CD14-positive monocyte (primary cell): ENCODE measurements around the gene AGXT2. TPM values are rescaled to one million over a fixed set of nuclear protein-coding genes. Genes with fewer than 3 reads are reported as not detected.

Experiments
- DNase-seq, 3 donors: peaks; one replicate each; pipeline ENCODE4 v3.0.0-alpha.2; 2011 to 2022
- H2AFZ ChIP-seq: 2 replicates; pipeline ENCODE4 v1.6.0; 2012; ENCODE audit warnings: mild to moderate bottlenecking, low read depth, low read length, inconsistent platforms; ENCODE audit not compliant: insufficient read depth, poor library complexity, severe bottlenecking
- H3K27ac ChIP-seq, 2 donors: 1 replicate in 1 of 2; 2 replicates in 1 of 2; pipeline ENCODE4 v1.5.1; 2012 to 2013; ENCODE audit warnings: low read length in 2 of 2, control low read depth in 1 of 2, inconsistent platforms in 1 of 2, low read depth in 1 of 2, mild to moderate bottlenecking in 1 of 2
- H3K27me3 ChIP-seq, 2 donors: one replicate each; pipeline versions ENCODE4 v1.6.0 to v1.6.1; 2011 to 2013; ENCODE audit warnings: low read length in 2 of 2; ENCODE audit not compliant: control insufficient read depth in 2 of 2, insufficient read depth in 2 of 2
- H3K36me3 ChIP-seq, 2 donors: replicated peaks in 1 of 2; 1 replicate in 1 of 2; 2 replicates in 1 of 2; pipeline versions ENCODE4 v1.5.1 to v1.6.1; 2012 to 2013; ENCODE audit warnings: low read length in 2 of 2, control low read depth in 1 of 2, inconsistent platforms in 1 of 2, mild to moderate bottlenecking in 1 of 2; ENCODE audit not compliant: insufficient read depth in 2 of 2, control insufficient read depth in 1 of 2
- H3K4me1 ChIP-seq, 2 donors: 1 replicate in 1 of 2; 2 replicates in 1 of 2; pipeline versions ENCODE4 v1.5.1 to v1.6.1; 2012 to 2013; ENCODE audit warnings: low read length in 2 of 2, control low read depth in 1 of 2, inconsistent platforms in 1 of 2, mild to moderate bottlenecking in 1 of 2, moderate library complexity in 1 of 2; ENCODE audit not compliant: insufficient read depth in 2 of 2, control insufficient read depth in 1 of 2
- H3K4me2 ChIP-seq: replicated peaks from 2 replicates; pipeline ENCODE3; 2012; ENCODE audit warnings: low read length, moderate library complexity, mild to moderate bottlenecking; ENCODE audit not compliant: poor library complexity, severe bottlenecking; ENCODE audit errors: extremely low read depth
- H3K4me3 ChIP-seq, 3 experiments: fragments of 200-600 bp in 1 of 3; sonication (generic) in 1 of 3; replicated peaks in 1 of 3; 1 replicate in 2 of 3; 2 replicates in 1 of 3; pipeline ENCODE4 v1.5.1; 2011 to 2013; ENCODE audit warnings: low read length in 3 of 3, mild to moderate bottlenecking in 3 of 3, control low read depth in 2 of 3, low read depth in 2 of 3, inconsistent platforms in 1 of 3, moderate library complexity in 1 of 3
- H3K79me2 ChIP-seq: 2 replicates; pipeline ENCODE4 v1.6.0; 2012; ENCODE audit warnings: mild to moderate bottlenecking, control low read depth, inconsistent platforms, low read length, moderate library complexity; ENCODE audit not compliant: insufficient read depth
- H3K9ac ChIP-seq: 2 replicates; pipeline ENCODE4 v1.6.0; 2017; ENCODE audit warnings: low read length, mild to moderate bottlenecking; ENCODE audit not compliant: insufficient read depth, poor library complexity, severe bottlenecking
- H3K9me3 ChIP-seq, 2 donors: replicated peaks in 1 of 2; 1 replicate in 1 of 2; 2 replicates in 1 of 2; pipeline versions ENCODE4 v1.5.1 to v1.6.1; 2012 to 2013; ENCODE audit warnings: low read length in 2 of 2, control low read depth in 1 of 2; ENCODE audit not compliant: control insufficient read depth in 1 of 2, insufficient read depth in 1 of 2
- H4K20me1 ChIP-seq: 2 replicates; pipeline ENCODE4 v1.6.0; 2012; ENCODE audit warnings: mild to moderate bottlenecking, low read length, control low read depth, moderate library complexity; ENCODE audit not compliant: insufficient read depth
- H3K27ac Mint-ChIP-seq, 7 donors: one replicate each; pipeline ENCODE4 v1.8.0; 2020; ENCODE audit warnings: mild to moderate bottlenecking in 7 of 7, mixed read lengths in 7 of 7, moderate library complexity in 6 of 7, inconsistent platforms in 2 of 7
- H3K27me3 Mint-ChIP-seq, 3 donors: one replicate each; pipeline ENCODE4 v1.8.0; 2021 to 2022; ENCODE audit warnings: low read depth in 3 of 3, mild to moderate bottlenecking in 3 of 3, mixed read lengths in 3 of 3, moderate library complexity in 3 of 3, inconsistent platforms in 1 of 3
- H3K36me3 Mint-ChIP-seq, 2 donors: one replicate each; pipeline ENCODE4 v1.8.0; 2020; ENCODE audit warnings: mixed read lengths in 2 of 2, inconsistent platforms in 1 of 2, mild to moderate bottlenecking in 1 of 2
- H3K4me1 Mint-ChIP-seq: one replicate; pipeline ENCODE4 v1.8.0; 2020; ENCODE audit warnings: mild to moderate bottlenecking, mixed read lengths
- H3K4me3 Mint-ChIP-seq, 2 donors: one replicate each; pipeline ENCODE4 v1.8.0; 2020; ENCODE audit warnings: mild to moderate bottlenecking in 2 of 2, mixed read lengths in 2 of 2, moderate library complexity in 1 of 2
- H3K9me3 Mint-ChIP-seq, 7 donors: one replicate each; pipeline ENCODE4 v1.8.0; 2020 to 2022; ENCODE audit warnings: mixed read lengths in 7 of 7, mild to moderate bottlenecking in 6 of 7, moderate library complexity in 6 of 7, inconsistent platforms in 2 of 7
- WGBS: methylation state at CpG from one replicate; pipeline ENCODE4 v1.1.5; 2013; ENCODE audit warnings: missing lambda C conversion rate; ENCODE audit not compliant: insufficient coverage; 5-methylcytosine and 5-hydroxymethylcytosine counted together
- intact Hi-C, 2 donors: fragments of 100-400 bp; cut with micrococcal nuclease; formaldehyde crosslinking; loops; one replicate each; pipeline versions ENCODE4 v1.15.0 to v1.15.1; 2023
- polyA plus RNA-seq, 3 donors: library from polyadenylated mRNA; depleted of rRNA in 1 of 3; unstranded in 2 of 3; stranded (reverse) in 1 of 3; fragments of 300-500 nt in 2 of 3; fragments of >200 nt in 1 of 3; fragmentation: Illumina TruSeq in 2 of 3; gene quantifications; 1 replicate in 2 of 3; 2 replicates in 1 of 3; pipeline ENCODE4 v1.2.3, GENCODE V29; 2012 to 2021
- TF ChIP-seq, protein P1 (sequence below): fragments of 200-600 bp; IDR thresholded peaks from one replicate; pipeline ENCODE4 v1.8.0; 2022; ENCODE audit warnings: antibody characterized with exemption, mild to moderate bottlenecking

The AGXT2 gene
- polyA plus RNA-seq, 3 donors, result not detected

GRCh38 chr5:35096216-35096615, 48.5 kb upstream of the AGXT2 start:
- Mint-ChIP-seq H3K36me3 (peaks cover 8 to 18% of the 10 kb centered on the region in 2 donors), H3K4me3 (no peak overlapping the region), H3K27ac (peak overlapping the region in 2 of 7 donors; percentile 21 to 54), H3K9me3 (peaks cover 0 to 2% (median 0%) of the 10 kb centered on the region in 7 donors), H3K4me1 (no peaks in the 10 kb centered on the region), H3K27me3 (no peaks in the 10 kb centered on the region)
- no peak overlapping the region for H3K4me3 ChIP-seq
- no peaks in the 10 kb centered on the region for H4K20me1 ChIP-seq
- no peak overlapping the region for H3K27ac ChIP-seq
- DNase-seq, result no peak
- no peaks in the 10 kb centered on the region for H3K79me2 ChIP-seq
- no peak overlapping the region for H2AFZ ChIP-seq
- no peak overlapping the region for H3K4me2 ChIP-seq
- WGBS, result 100% methylated on average over 1 of the region's 3 CpGs
- no peak overlapping the region for H3K9ac ChIP-seq
- peaks cover 0 to 3% of the 10 kb centered on the region in 2 donors for H3K36me3 ChIP-seq
- H3K27me3 ChIP-seq, result no peaks in the 10 kb centered on the region
- no peaks in the 10 kb centered on the region for H3K4me1 ChIP-seq
- intact Hi-C loops, result no loop called here
- no peaks in the 10 kb centered on the region for H3K9me3 ChIP-seq
- TF ChIP-seq, protein P1, sequence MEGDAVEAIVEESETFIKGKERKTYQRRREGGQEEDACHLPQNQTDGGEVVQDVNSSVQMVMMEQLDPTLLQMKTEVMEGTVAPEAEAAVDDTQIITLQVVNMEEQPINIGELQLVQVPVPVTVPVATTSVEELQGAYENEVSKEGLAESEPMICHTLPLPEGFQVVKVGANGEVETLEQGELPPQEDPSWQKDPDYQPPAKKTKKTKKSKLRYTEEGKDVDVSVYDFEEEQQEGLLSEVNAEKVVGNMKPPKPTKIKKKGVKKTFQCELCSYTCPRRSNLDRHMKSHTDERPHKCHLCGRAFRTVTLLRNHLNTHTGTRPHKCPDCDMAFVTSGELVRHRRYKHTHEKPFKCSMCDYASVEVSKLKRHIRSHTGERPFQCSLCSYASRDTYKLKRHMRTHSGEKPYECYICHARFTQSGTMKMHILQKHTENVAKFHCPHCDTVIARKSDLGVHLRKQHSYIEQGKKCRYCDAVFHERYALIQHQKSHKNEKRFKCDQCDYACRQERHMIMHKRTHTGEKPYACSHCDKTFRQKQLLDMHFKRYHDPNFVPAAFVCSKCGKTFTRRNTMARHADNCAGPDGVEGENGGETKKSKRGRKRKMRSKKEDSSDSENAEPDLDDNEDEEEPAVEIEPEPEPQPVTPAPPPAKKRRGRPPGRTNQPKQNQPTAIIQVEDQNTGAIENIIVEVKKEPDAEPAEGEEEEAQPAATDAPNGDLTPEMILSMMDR, result no peak

DNA sequence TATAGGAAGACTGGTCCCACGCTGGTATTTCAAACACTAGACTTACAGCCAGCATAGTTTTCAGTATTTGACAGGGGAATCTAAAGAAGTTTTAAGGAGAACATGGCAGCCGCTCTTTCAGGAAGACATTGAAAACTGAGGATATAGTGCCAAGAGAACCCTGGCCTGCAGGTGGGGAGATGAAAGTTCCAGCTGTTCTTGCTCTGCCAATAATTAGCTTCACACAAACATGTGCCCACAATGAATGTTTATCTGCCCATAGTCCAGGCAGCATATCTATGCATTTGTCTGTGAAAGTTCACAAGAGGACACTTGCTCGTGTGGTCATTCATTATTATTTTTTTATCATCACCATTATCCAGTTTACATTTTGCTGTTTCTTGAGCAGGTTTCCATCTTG, 47.6 kb upstream of the AGXT2 start:
- H3K4me1 Mint-ChIP-seq, result no peaks in the 10 kb centered on the region
- no peak for DNase-seq
- H3K27me3 Mint-ChIP-seq, result no peaks in the 10 kb centered on the region
- Histone ChIP-seq H2AFZ (no peak overlapping the region), H3K36me3 (no peaks in the 10 kb centered on the region), H3K27ac (no peak overlapping the region), H3K4me2 (no peak overlapping the region), H3K4me1 (no peaks in the 10 kb centered on the region), H4K20me1 (no peaks in the 10 kb centered on the region), H3K9ac (no peak overlapping the region), H3K79me2 (no peaks in the 10 kb centered on the region), H3K4me3 (no peak overlapping the region), H3K27me3 (no peaks in the 10 kb centered on the region), H3K9me3 (no peaks in the 10 kb centered on the region)
- H3K9me3 Mint-ChIP-seq, result peaks cover 0 to 2% (median 0%) of the 10 kb centered on the region in 7 donors
- intact Hi-C loops, result no loop called here
- TF ChIP-seq, protein P1, result no peak
- peaks cover 8 to 22% of the 10 kb centered on the region in 2 donors for H3K36me3 Mint-ChIP-seq
- H3K27ac Mint-ChIP-seq, result no peak overlapping the region
- WGBS, result 100% methylated on average over 1 of the region's 3 CpGs
- H3K4me3 Mint-ChIP-seq, result no peak overlapping the region
